T-cell (primary cell): ENCODE data around the gene PRELP. TPM values are rescaled to one million over a fixed set of nuclear protein-coding genes. Genes with fewer than 3 reads are reported as not detected.
A peak's percentile ranks its signal among the peaks of the same experiment; 100 is the strongest.
"Not testable (repeated sequence)": the region's sequence is repeated elsewhere in the genome, so short reads cannot be mapped to it uniquely, and the experiment has no call there.

ENCODE experiments used
- ATAC-seq, 4 experiments: fragments of 200-7000 bp in 3 of 4; fragments of 150-1000 bp in 1 of 4; cut with Tn5 transposase; replicated peaks in 1 of 4; 1 replicate in 3 of 4; 2 replicates in 1 of 4; pipeline ENCODE4 v1.10.0; 2021; ENCODE audit warnings: moderate library complexity in 3 of 4, mild to moderate bottlenecking in 2 of 4, moderate number of reproducible peaks in 1 of 4
- CTCF ChIA-PET, 2 donors: fragments of 300-600 bp; sonication (Branson Sonifier 250); formaldehyde crosslinking; loops; one replicate each; lab custom pipeline; 2022; ENCODE audit warnings: antibody characterized with exemption in 2 of 2; lab: Charles Lee
- POLR2A ChIA-PET, 2 donors: fragments of 300-600 bp; sonication (Branson Sonifier 250); formaldehyde crosslinking; loops; one replicate each; lab custom pipeline; 2022; ENCODE audit warnings: antibody characterized with exemption in 2 of 2; lab: Charles Lee
- DNase-seq, 35 experiments: peaks; one replicate each; pipeline versions ENCODE4 v3.0.0 to v3.0.0-alpha.2; 2013 to 2023
- H3K27ac ChIP-seq: one replicate; pipeline ENCODE4 v1.5.1; 2013; ENCODE audit warnings: low read length
- H3K27me3 ChIP-seq, 2 experiments: replicated peaks in 1 of 2; 1 replicate in 1 of 2; 2 replicates in 1 of 2; pipeline versions ENCODE4 v1.6.1 to v1.7.0; 2013; ENCODE audit warnings: low read length in 1 of 2, mixed read lengths in 1 of 2; ENCODE audit not compliant: control insufficient read depth in 2 of 2, insufficient read depth in 2 of 2; ENCODE audit errors: extremely low read depth in 1 of 2
- H3K36me3 ChIP-seq, 2 donors: 1 replicate in 1 of 2; 2 replicates in 1 of 2; pipeline versions ENCODE4 v1.6.1 to v1.7.0; 2013; ENCODE audit warnings: low read length in 1 of 2; ENCODE audit not compliant: control insufficient read depth in 2 of 2, insufficient read depth in 1 of 2; ENCODE audit errors: extremely low read depth in 1 of 2
- H3K4me1 ChIP-seq, 2 experiments: 1 replicate in 1 of 2; 2 replicates in 1 of 2; pipeline versions ENCODE4 v1.6.1 to v1.7.0; 2013; ENCODE audit warnings: low read length in 2 of 2, mixed read lengths in 1 of 2; ENCODE audit not compliant: insufficient read depth in 2 of 2, control insufficient read depth in 1 of 2; ENCODE audit errors: extremely low read depth in 1 of 2
- H3K4me3 ChIP-seq, 2 donors: 1 replicate in 1 of 2; 2 replicates in 1 of 2; pipeline versions ENCODE4 v1.5.1 to v1.7.0; 2013; ENCODE audit warnings: mild to moderate bottlenecking in 2 of 2, low read length in 1 of 2, moderate library complexity in 1 of 2; ENCODE audit not compliant: control insufficient read depth in 1 of 2; ENCODE audit errors: extremely low read depth in 1 of 2
- H3K9me3 ChIP-seq: 2 replicates; pipeline ENCODE4 v1.7.0; 2013
- H3K27ac Mint-ChIP-seq, 2 donors: one replicate each; pipeline ENCODE4 v1.8.0; 2020 to 2021; ENCODE audit warnings: mild to moderate bottlenecking in 2 of 2, mixed read lengths in 2 of 2
- H3K27me3 Mint-ChIP-seq, 2 donors: one replicate each; pipeline ENCODE4 v1.8.0; 2021 to 2022; ENCODE audit warnings: mixed read lengths in 2 of 2
- H3K36me3 Mint-ChIP-seq: one replicate; pipeline ENCODE4 v1.8.0; 2021; ENCODE audit warnings: mixed read lengths
- H3K4me1 Mint-ChIP-seq, 3 donors: one replicate each; pipeline ENCODE4 v1.8.0; 2020 to 2022; ENCODE audit warnings: mixed read lengths in 3 of 3, mild to moderate bottlenecking in 1 of 3
- H3K4me3 Mint-ChIP-seq, 3 donors: one replicate each; pipeline ENCODE4 v1.8.0; 2020 to 2022; ENCODE audit warnings: mild to moderate bottlenecking in 3 of 3, mixed read lengths in 3 of 3, moderate library complexity in 3 of 3
- H3K9me3 Mint-ChIP-seq, 3 donors: one replicate each; pipeline ENCODE4 v1.8.0; 2020 to 2022; ENCODE audit warnings: mixed read lengths in 3 of 3
- WGBS: methylation state at CpG from one replicate; pipeline ENCODE4 v1.1.5; 2013; ENCODE audit warnings: missing lambda C conversion rate; ENCODE audit not compliant: insufficient coverage; 5-methylcytosine and 5-hydroxymethylcytosine counted together
- total RNA-seq, 35 experiments: library from RNA in 6 of 35; stranded (reverse) in 6 of 35; fragments of 120-200 nt in 1 of 35; gene quantifications; one replicate each; pipeline versions ENCODE4 v1.2.1 to v1.2.4 and lab custom pipeline; 2013 to 2026

The PRELP gene
- total RNA-seq, 5 donors from 2014 or later (not counting 1 experiment from before 2014, with no cell fraction given): 0.13 to 0.18 (median 0.13) TPM; not detected in 2

DNA sequence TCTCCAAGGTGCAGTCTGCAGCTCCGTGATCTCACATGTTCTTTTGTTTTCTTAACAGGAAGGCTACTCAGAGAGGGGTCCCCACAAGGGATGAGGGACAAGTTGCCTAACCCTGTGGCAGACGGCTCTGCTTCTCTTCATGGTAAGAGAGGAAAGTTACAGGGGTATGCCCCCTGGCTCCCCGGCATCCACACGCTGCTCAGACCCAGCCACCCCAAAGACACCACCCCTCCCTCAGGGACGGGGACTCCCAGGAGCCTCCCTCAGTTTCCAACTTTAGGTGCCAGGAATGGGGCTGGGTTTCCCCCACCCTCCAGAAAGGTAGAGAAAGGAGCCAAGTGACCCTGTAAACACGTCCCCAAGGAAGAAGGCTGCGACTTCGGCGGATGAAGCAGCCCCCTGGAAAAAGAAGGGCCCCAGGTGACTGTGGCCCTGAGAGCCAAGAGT, 38.0 kb downstream of the PRELP start:
- peak; percentile 11 to 45 (median 28) for ATAC-seq
- Histone ChIP-seq H3K9me3 (no peaks in the 10 kb centered on the region), H3K27me3 (peaks cover 0 to 25% of the 10 kb centered on the region in 2 experiments), H3K4me3 (no peak overlapping the region), H3K27ac (peak overlapping the region; percentile 61), H3K4me1 (peaks cover 19 to 34% of the 10 kb centered on the region in 2 experiments), H3K36me3 (no peaks in the 10 kb centered on the region)
- H3K36me3 Mint-ChIP-seq: no peaks in the 10 kb centered on the region
- no peaks in the 10 kb centered on the region for H3K9me3 Mint-ChIP-seq
- peak overlapping the region; percentile 4 to 79 (median 39) for H3K4me3 Mint-ChIP-seq
- CTCF ChIA-PET: interaction anchor here in 1 of 2 donors (0.6 kb wide), 1 partner anchor 52 kb away, joined by 3 read pairs; no protein-coding TSS in a partner anchor
- H3K4me1 Mint-ChIP-seq: peaks cover 31 to 50% (median 36%) of the 10 kb centered on the region in 3 donors
- peak in 2 of 35 experiments; percentile 11 to 15 for DNase-seq
- H3K27me3 Mint-ChIP-seq: peaks cover 0 to 10% of the 10 kb centered on the region in 2 donors
- POLR2A ChIA-PET: interaction anchor here in 1 of 2 donors (0.5 kb wide), 1 partner anchor 354 kb away, joined by 3 read pairs; no protein-coding TSS in a partner anchor
- 87% methylated on average over 4 of the region's 9 CpGs for WGBS
- H3K27ac Mint-ChIP-seq: peak overlapping the region; percentile 84 to 95

DNA sequence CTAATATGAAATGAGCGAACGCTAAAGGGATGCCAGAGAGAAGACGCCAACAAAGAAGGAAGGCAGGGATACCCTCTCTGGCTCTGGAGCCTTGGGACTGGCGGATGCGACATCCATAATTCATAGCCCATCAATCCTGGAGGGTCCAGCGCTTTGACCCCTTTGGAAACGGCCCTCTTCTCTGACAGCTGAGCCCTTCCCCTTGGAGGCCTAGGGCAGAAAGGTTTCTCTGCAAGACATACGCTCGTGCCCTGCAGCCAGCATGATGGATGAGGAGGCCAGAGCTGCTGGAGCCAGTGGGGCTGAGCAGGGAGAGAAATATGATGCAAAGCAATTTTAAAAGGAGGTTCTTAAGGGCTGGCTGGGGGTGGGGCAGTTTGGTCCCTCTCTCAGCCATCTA, 40.6 kb downstream of the PRELP start:
- Histone ChIP-seq H3K27ac (no peak overlapping the region), H3K36me3 (no peaks in the 10 kb centered on the region), H3K27me3 (peaks cover 0 to 27% of the 10 kb centered on the region in 2 experiments), H3K9me3 (no peaks in the 10 kb centered on the region), H3K4me3 (no peak overlapping the region), H3K4me1 (peaks cover 19 to 34% of the 10 kb centered on the region in 2 experiments)
- Mint-ChIP-seq H3K36me3 (no peaks in the 10 kb centered on the region), H3K27me3 (peaks cover 0 to 10% of the 10 kb centered on the region in 2 donors), H3K27ac (no peak overlapping the region), H3K4me1 (peaks cover 26 to 50% (median 33%) of the 10 kb centered on the region in 3 donors), H3K4me3 (no peak overlapping the region), H3K9me3 (no peaks in the 10 kb centered on the region)
- DNase-seq (no peak), ATAC-seq (no peak)
- ChIA-PET CTCF (no interaction called here), POLR2A (no interaction called here)
- 88% methylated on average over 2 of the region's 9 CpGs for WGBS

DNA sequence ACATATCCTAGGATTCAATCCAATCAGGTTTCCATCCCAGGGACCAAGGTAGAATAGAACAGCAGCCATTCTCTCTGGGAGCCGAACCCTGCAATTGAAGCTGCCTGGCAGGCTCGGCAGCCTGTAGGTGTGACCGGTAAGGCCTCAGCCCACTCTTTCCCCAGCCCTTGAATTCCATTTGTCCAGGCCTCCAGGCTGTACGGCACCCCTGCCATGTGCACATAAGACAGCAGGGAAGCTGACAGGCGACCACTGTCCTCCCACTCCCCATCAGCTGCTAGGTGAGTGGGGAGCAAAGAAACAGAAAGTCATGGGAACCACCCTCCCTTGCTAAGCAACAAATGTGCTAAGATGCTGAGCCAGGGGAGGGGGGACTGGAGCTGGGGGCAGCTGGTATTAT, 41.3 kb downstream of the PRELP start:
- Mint-ChIP-seq H3K27me3 (peaks cover 0 to 10% of the 10 kb centered on the region in 2 donors), H3K4me1 (peaks cover 26 to 44% (median 30%) of the 10 kb centered on the region in 3 donors), H3K27ac (no peak overlapping the region), H3K9me3 (no peaks in the 10 kb centered on the region), H3K4me3 (no peak overlapping the region), H3K36me3 (no peaks in the 10 kb centered on the region)
- H3K36me3 ChIP-seq: no peaks in the 10 kb centered on the region
- H3K4me3 ChIP-seq: no peak overlapping the region
- POLR2A ChIA-PET: no interaction called here
- no peak for DNase-seq
- peaks cover 0 to 33% of the 10 kb centered on the region in 2 experiments for H3K27me3 ChIP-seq
- peaks cover 19 to 34% of the 10 kb centered on the region in 2 experiments for H3K4me1 ChIP-seq
- ATAC-seq: no peak
- WGBS: 63% methylated on average over 3 of the region's 5 CpGs
- H3K9me3 ChIP-seq: no peaks in the 10 kb centered on the region
- H3K27ac ChIP-seq: no peak overlapping the region
- CTCF ChIA-PET: no interaction called here

DNA sequence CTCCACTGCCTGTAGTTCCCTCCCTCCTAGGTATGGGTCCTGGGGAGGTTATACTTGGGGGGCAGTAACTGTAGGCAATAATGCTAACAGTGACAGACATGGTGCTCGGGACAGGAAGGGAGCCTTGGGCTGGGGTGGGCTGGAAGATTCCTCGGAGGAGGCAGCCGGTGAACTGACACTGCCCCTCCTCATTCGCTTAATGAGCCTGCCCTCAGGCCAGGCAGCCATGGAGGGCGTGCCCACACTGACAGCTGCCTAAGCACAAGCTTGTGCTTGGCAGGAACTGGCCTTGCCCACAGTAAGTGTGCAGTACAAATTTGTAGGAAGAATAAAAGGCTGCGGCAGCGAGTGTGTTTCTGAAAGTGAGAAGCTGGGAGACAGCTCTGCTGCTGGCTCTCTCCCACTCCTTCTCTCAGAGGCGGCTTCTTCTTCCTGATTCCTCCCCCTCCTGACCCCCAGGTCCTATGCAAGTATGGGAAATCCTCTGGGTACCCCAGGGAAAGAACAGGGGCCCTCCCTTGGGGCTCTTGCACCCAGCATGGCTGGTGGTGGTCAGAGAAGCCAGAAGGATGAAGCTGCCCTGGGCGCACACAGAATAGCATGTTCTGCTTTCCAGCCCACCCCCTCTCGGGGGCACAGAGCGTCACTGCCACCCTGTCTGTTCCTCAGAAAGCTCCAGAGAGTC, 42.0 kb downstream of the PRELP start:
- no peak overlapping the region for H3K27ac Mint-ChIP-seq
- 74% methylated on average over 8 of the region's 11 CpGs for WGBS

DNA sequence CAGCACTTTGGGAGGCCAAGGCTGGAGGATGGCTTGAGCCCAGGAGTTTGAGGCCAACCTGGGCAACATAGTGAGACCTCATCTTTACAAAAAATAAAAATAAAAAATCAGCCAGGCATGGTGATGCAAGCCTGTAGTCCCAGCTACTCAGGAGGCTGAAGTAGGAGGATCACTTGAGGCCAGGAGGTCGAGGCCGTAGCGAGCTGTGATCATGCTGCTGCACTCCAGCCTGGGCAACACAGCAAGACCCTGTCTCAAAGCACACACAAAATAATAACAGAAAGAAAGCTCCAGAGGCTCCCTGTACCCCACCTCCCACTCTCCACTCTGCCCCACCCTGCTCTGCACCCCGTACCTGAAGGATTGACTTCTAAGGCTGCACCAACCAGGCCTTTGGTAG, 42.5 kb downstream of the PRELP start:
- WGBS: 81% methylated on average over 3 of the region's 4 CpGs
- Histone ChIP-seq H3K27me3 (peaks cover 0 to 33% of the 10 kb centered on the region in 2 experiments), H3K4me1 (peaks cover 12 to 26% of the 10 kb centered on the region in 2 experiments)
- H3K36me3 ChIP-seq, POLR2A ChIA-PET, H3K9me3 ChIP-seq, CTCF ChIA-PET, H3K4me3 Mint-ChIP-seq, H3K4me3 ChIP-seq, H3K27ac Mint-ChIP-seq, ATAC-seq, DNase-seq, H3K27ac ChIP-seq, H3K9me3 Mint-ChIP-seq, H3K36me3 Mint-ChIP-seq: not testable (repeated sequence)
- peaks cover 16 to 33% (median 19%) of the 10 kb centered on the region in 3 donors for H3K4me1 Mint-ChIP-seq
- H3K27me3 Mint-ChIP-seq: peaks cover 0 to 10% of the 10 kb centered on the region in 2 donors

More for the DNA sequence above, 42.0 kb downstream of the PRELP start:
- Mint-ChIP-seq H3K9me3 (no peaks in the 10 kb centered on the region), H3K4me1 (peaks cover 22 to 39% (median 24%) of the 10 kb centered on the region in 3 donors), H3K36me3 (no peaks in the 10 kb centered on the region), H3K27me3 (peaks cover 0 to 10% of the 10 kb centered on the region in 2 donors), H3K4me3 (no peak overlapping the region)
- no peak overlapping the region for H3K4me3 ChIP-seq
- no peaks in the 10 kb centered on the region for H3K36me3 ChIP-seq
- POLR2A ChIA-PET: no interaction called here
- peaks cover 0 to 33% of the 10 kb centered on the region in 2 experiments for H3K27me3 ChIP-seq
- DNase-seq (no peak), ATAC-seq (no peak)
- H3K4me1 ChIP-seq: peaks cover 17 to 31% of the 10 kb centered on the region in 2 experiments
- H3K27ac ChIP-seq: no peak overlapping the region
- H3K9me3 ChIP-seq: no peaks in the 10 kb centered on the region
- CTCF ChIA-PET: no interaction called here

- peaks cover 12 to 29% (median 15%) of the 10 kb centered on the region in 3 donors for H3K4me1 Mint-ChIP-seq
Measured at GRCh38 chr1:203518541-203518940, 42.9 kb downstream of the PRELP start.

More at GRCh38 chr1:203518541-203518940, 42.9 kb downstream of the PRELP start:
- ChIA-PET CTCF (no interaction called here), POLR2A (no interaction called here)
- Mint-ChIP-seq H3K27me3 (peaks cover 0 to 10% of the 10 kb centered on the region in 2 donors), H3K9me3 (no peaks in the 10 kb centered on the region), H3K4me3 (no peak overlapping the region), H3K27ac (no peak overlapping the region), H3K36me3 (no peaks in the 10 kb centered on the region)
- ATAC-seq: no peak
- 92% methylated on average over 4 of the region's 7 CpGs for WGBS
- no peak for DNase-seq
- Histone ChIP-seq H3K9me3 (no peaks in the 10 kb centered on the region), H3K4me1 (peaks cover 8 to 22% of the 10 kb centered on the region in 2 experiments), H3K27ac (no peak overlapping the region), H3K36me3 (no peaks in the 10 kb centered on the region), H3K27me3 (peaks cover 0 to 32% of the 10 kb centered on the region in 2 experiments), H3K4me3 (no peak overlapping the region)
